ENCODE measurements around the gene EFTUD2.
A peak's percentile ranks its signal among the peaks of the same experiment; 100 is the strongest.

EFTUD2 gene

DNA sequence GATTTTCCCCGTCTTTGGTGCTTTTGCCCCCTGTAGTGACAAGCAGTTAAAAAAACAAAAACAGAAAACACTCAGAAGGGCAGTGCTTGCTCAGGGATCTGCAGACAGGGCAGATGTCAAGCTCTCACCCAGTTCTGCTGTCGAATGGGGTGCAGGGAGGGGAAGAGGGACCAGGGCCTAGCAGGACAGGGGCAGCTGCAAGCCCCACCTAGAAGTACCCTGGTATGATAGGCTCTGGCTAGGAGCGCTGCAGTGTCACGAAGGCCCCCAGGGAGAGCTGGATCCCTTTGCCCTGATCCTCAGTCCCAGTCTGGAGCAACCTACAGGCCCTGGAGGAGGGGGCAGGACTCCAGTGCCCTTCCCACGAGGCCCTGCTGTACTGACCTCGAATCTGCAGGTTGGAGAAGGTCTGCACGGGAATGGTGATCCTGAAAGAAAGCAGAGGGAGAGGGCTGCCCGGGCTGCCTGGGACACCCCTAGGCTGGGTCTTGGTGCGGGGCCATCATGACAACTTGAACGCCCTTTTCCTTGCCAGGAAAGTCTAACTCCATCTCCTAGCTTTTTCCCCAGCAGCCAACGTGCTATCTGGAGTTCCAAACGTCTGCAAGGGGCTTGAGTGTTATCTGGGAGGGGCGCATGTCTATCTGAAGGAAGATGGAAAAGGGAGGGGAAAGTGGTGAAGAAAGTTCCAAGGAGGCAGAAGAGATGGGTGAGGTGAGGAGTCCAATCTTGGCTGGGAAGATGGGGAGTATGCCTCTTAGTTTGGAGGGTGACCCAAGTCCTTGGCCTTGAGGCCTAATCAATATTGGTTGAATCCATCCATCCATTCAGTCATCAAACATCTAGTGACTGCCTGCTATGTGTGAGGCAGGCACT lies 11.2 kb upstream of the EFTUD2 start:
- no peak for DNase-seq

- no peak for DNase-seq
These were observed 10.5 kb upstream of the EFTUD2 start for GRCh38 chr17:44909681-44910144.

DNA sequence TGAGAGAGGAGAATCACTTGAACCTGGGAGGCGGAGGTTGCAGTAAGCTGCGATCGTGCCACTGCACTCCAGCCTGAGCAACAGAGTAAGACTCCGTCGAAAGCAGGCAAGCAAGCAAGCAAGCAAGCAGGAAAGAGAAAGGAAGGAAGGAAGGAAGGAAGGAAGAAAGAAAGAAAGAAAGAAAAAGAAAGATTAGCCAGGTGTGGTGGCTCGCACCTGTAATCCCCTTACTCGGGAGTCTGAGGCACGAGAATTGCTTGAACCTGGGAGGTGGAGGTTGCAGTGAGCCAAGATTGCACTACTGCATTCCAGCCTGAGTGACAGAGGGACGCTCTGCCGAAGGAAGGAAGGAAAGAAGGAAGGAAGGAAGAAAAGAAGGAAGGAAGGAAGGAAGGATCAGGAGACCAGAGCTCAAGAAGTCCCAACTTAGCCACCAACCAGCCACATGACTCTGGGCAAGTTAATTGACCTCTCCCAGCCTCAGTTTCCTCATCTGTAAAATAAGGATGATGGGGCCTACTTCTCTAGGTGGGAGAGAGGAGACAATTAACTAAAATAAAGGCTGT lies 9.6 kb upstream of the EFTUD2 start:
- DNase-seq: no peak

GRCh38 chr17:44907729-44908470 lies 8.7 kb upstream of the EFTUD2 start:
- no peak for DNase-seq

- peak; percentile 59 for DNase-seq
These were observed 7.8 kb upstream of the EFTUD2 start for GRCh38 chr17:44906763-44907728.

- no peak for DNase-seq
These were observed 6.9 kb upstream of the EFTUD2 start for GRCh38 chr17:44906010-44906646.

GRCh38 chr17:44905006-44906000 lies 6.1 kb upstream of the EFTUD2 start:
- DNase-seq: no peak

- DNase-seq: no peak
These were observed 5.0 kb upstream of the EFTUD2 start for GRCh38 chr17:44904001-44904984.

GRCh38 chr17:44903012-44903685 lies 3.9 kb upstream of the EFTUD2 start:
- DNase-seq: no peak

- no peak for DNase-seq
These were observed 3.0 kb upstream of the EFTUD2 start for GRCh38 chr17:44902135-44902760.

DNA sequence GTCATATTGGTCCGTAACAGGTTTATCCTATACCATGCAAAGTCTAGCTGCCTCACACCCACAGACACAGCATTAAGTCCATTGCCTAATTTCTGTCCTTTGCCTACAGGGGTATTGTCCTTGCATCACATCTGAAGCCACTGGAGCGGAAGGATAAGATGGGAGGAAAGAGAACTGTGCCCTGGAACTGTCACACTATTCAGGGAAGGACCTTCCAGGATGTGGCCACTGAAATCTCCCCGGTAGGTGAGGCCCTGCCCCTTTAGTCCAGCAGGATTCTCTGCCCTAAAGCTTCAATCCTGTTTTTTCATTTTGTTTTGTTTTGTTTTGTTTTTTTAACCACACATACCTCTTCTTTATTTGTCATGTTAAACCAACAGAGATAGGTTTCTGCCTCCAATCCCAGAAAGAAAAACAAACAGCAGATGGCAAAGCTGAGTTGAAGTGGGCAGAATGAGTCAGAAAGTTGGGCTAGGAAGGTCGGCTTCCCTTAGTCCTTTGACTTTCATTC lies 2.2 kb upstream of the EFTUD2 start:
- DNase-seq: no peak

DNA sequence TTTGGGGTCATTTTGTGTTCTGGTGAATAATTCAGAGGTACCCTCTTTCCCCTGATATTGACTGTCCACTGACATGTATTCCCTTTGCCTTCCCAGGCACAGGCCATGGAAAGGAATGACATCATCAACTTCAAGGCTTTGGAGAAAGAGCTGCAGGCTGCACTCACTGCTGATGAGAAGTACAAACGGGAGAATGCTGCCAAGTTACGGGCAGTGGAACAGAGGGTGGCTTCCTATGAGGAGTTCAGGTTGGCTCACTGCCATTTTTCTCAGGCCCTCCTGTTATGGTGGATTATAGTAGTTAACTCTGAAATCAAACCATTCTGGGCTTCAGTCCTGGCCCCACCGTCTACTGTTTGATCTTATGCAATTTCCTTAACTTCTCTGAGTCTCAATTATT lies 1.6 kb upstream of the EFTUD2 start:
- DNase-seq: peak; percentile 28

DNA sequence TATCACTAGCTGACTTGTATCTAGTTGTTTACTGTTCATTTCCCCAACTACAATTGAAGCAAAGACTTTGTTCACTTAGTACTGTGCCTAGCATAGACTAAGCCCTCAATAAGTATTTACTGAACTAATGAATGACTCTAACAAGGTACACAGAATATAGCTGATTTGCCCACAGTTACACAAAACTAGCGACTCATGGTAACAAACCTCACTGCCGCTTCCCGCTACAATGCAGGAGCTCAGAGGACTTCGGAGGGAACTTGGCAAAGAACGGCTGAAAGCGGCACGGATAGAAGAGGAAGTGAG lies 524 bp downstream of the EFTUD2 start:
- DNase-seq: no peak

DNA sequence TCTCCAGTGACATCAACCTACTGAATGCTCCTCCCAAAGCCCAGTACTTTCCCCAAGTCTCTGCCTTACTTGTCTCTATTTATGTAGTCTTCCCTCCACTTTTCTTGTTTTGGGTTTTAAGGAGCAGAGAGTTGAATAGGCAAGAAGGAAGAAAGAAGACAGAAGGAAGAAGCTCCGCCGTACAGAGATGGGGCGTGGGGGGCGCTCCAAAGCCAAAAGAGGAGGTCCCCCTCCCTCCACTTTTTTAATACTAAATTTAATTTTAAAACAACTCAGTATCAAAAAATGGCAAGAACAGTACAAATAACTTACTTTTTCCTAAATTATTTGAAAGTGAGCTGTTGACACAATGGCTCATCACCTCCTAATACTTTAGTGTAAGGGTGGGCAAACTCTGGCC lies 4.6 kb downstream of the EFTUD2 start:
- DNase-seq: no peak

DNA sequence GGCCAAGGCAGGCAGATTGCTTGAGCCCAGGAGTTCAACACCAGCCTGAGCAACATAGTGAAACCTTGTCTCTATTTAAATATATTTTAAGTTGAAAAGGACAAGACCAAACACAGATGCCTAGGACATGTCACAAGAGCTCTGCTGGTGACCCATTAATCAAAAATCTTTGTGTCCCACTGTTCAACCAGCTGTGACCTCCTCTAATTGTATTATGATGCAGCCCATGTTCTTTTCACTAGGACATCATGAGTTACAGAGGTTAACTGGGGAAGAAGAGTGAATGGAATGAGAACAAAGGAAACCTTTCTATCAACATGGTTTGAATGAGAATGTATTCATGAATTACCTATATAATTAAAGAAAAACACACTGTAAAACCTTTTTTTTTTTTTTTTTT lies 7.0 kb downstream of the EFTUD2 start:
- no peak for DNase-seq

- no peak for DNase-seq
These were observed 10.2 kb downstream of the EFTUD2 start for GRCh38 chr17:44889003-44889402.

DNA sequence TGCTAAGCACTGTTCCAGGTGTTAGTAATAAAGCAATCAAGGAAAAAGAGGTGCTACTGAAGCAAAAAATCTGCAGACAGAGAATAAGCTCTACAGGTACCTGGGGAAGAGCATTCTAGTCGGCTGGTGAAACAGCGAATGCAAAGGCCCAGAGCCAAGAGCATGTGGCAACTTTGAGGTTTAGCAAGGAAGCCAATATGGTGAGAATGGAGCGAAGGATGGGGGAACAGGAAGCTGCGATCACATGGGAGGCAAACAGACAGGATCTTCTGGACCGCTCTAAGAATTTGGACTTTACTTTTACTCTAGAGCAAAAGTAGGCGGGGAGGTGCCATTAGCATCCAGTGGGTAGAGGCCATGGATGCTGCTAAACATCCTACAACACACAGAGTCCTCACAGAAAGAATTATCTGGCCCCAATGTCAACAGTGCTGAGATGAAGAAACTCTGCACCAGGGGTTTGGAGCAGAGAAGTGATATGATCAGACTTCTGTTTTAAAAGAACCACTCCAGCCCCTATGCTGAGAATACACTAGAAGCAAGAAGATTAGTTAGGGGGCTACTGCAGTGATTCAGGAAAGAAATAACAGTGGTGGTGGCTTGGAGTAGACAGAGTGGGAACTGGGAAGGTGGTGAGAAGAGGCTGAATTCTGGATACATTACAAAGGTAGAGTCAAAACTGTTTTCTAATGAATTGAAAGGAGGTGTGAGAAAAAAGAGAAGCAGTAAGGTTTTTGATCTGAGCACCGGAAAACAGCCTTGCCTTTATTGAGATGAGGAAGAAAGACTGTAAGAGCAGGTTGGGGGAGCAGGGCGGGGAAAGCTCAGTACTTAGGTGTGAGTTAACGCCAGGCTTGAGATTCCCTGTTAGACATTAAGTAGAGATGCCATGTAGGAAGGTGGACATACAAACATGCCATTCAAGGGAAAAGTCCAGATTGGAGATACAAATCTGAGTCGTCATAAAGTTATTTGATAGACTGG lies 11.0 kb downstream of the EFTUD2 start:
- no peak for DNase-seq

Measured in hematopoietic multipotent progenitor cell treated with erythropoietin and hydrocortisone succinate and interleukin-3 and kit ligand, for 8 days (in vitro differentiated cells).